NCI-H748 (cell line): ENCODE measurements around the gene ACOXL.

ENCODE experiments used
- DNase-seq: peaks from one replicate; lab custom pipeline; 2025; ENCODE audit not compliant: unreplicated experiment; lab: John Stamatoyannopoulos, UW

Gene ACOXL

DNA sequence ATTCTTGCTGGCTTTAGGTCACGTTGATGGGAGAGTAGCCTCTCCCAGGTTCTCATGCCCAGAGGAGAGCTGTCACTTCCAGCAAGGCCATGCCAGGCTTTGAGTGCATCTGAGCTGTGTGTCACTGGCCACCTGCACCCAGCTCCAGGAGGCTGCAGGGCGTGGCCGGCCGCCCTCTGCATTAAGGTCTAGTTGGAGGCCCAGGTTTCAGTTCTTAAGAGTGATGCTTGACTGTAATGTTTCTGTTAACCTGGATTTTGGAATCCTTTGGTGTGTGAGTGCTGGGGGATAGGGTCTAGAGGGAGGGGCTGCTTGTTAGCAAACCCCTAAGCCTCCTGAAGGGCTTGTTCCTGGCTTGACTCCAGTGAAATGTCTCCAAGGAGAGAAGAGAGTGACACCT is 140.1 kb downstream of the ACOXL start:
- DNase-seq: no peak

DNA sequence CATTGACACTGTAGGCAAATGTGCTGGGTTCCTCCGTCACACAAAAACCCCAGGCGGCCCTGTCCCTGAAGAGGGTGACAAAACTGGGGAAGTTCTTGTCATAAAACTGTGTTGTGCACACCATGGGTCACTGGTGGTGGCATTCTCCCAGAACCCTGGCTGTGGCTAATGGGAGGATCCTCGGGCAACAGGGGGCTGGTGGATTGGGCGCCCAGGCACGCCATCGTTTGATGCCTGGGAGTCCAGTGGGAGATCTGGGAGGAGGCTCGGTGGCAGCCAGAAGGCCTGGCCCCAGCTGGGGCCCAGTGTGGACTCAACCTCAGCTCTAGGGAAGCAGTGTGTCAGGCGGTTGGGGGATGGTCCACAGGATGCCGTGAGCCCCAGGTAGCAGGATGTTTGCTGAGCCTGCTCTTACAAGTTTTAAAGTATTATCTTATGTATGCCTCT is 140.7 kb downstream of the ACOXL start:
- DNase-seq: no peak

DNA sequence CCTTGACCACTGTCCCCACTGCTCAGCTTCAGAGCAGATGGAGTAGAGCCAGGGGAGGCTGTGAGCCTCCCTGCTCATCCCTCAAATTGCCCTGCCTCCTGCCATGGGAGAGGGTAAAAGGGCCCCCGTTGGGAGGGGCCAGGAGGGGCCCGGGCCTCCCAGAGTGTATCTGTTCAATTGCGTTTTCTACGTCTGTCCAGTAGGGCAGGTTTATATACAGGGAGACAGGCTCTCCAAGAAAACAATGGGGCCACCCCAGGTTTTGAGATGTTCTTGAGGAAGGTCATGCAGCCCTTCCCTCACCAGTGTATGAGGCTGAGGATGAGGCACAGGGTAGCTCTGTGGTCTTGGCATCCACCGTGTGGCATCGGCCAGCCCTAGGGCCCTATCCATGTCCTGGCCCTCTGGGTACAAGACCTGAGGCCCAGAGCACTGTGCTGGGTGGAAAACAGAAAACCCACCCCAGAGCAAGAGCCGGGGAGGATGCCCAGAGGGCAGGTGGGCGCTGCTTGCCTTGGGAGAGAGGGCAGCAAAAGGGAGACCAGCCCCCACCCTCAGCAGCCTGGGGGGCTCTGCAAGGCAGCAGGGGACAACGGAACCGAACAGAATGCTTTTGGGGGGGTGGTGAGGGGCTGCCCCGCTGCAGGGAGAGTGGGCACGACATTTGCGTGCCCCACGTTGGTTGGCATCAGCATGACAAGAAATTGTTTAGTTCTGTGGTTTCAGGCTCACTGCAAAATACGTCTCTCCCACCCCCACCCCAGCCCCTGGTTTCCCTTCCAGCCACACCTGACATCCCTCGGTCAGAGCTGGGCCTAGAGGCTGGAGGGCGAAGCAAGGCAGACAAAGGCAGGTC is 141.5 kb downstream of the ACOXL start:
- DNase-seq: no peak

DNA sequence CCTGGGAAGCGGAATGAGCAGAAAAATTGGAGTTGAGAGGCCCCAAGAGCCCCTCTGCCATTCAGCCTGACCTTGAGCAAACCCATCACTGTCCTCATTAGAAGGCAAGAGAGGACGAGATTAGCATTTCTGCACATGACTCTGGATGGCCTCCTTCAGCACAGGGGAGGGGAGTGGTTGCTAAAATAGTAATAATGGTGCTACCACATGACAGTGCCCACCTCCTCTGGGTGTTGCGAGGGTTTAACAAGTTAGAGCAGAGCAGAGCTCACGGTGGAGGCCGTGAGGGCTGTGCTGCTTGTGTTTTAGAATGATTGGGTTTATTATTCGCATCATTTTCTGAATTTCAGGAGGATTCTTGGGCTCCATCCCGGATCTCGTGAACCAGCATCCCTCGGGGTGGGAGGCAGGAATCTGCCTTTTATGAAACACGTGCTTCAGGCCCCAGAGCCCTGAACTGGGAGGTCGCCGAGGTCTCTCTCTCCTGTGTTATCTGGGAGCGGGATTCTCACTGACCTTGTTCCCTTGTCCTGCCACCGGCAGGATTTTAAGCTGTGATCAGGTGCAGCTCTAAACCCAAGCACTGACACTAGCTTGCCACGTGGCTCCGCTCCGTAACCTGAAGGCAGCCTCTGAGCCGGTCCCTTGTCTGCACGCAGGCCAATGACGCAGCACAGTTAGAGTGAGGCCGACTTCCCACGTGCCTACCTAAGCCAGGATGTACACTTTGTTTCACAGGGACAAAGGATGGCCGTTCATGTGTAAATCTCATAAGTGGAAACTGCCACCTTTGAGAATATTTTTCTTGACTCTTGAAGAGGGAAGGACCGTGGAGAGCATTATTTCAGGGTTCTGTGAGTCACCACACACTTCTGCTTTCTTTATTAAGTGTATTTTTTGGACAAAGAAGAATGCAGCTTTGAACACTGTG is 142.3 kb downstream of the ACOXL start:
- no peak for DNase-seq

DNA sequence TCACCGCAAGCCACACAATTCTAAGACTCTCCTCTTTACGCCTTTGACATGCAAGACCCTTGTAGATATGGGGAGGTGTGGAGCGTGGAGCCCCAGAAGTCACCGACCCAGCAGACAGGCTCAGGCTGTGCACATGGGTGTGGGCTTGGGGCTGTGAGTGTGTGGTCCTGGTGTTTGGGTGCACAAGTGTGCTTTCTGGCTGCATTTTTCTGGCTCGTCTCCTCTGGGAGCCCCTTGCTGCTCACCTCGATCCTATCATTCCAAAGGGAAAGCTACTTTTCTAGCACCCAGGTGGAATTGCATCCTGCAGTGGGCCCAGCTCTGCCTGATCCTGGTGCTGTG is 143.0 kb downstream of the ACOXL start:
- DNase-seq: no peak

DNA sequence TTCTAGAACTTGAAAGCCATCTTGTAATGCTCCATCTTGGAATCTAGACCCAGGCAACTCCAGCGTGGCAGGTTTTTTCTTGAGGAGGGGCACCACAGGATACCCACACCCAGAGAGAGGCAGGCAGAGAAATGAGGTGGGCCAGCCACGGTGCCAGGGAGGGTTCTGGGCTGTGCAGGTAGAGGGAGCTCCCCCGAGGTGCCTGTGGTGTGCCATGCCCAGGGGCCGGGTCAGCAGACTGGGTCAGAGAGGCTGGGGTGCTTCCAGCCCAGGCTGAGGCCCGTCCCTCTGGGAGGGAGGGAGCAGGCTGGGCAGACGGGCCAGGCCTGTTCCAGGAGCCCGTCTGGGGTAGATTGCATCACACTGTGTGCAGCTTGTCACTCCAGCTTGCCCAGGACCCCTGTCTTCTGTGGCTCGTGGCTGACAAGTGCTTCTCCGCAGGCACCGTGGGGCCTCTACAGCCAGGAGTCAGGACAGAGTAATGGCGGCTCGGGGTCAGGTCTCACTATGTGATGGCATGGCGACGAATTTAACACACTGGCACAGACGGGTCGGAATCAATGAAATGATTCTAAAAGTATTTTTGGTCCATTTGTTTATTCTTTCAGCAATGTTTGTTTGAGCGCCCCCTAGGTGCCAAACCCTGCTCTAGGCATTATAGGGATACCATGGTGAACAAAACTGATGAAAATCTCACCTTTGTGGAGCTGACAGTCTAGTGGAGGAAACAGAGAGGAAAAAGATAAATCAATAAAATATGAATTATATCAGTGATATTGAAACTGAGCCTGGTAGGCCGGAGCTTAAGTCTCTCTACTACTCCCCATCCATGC is 144.0 kb downstream of the ACOXL start:
- DNase-seq: no peak

DNA sequence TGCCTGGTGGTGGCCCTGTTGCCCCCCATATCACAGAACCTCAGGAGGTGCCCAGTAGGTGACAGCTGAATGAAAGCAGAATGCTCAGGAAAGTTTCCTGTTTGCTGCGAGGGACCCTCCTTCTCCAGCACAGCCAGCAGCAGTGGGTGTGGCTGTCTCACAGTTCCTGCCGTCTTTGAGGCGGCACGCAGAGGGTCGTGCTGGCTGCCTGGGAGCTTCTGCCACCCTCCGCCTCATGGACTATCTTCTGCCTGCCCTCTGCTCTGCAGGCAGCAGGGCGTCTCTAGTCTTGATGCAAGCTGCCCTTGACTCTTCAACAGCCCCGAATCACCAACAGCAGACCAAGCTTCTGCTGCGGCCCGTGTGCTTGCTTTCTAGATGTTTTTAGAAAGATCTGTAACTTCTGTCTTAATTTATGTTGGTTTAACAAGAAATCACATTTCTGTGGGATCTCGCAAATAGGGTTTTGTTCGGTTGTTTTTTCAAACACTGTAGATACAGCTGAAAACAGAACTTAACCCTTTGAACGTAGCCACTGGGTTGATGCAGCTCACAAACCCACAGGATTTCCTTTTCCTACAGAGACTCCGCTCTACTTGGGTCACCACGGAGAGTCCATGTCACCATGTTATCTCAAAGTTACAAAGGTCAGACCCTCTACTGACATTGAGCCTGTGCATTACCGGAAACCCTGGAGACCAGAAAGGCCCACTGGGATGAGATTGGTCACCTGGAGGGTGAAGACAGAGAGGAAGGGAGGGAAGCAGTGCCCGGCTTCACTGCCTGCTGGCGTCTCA is 144.9 kb downstream of the ACOXL start:
- DNase-seq: no peak

DNA sequence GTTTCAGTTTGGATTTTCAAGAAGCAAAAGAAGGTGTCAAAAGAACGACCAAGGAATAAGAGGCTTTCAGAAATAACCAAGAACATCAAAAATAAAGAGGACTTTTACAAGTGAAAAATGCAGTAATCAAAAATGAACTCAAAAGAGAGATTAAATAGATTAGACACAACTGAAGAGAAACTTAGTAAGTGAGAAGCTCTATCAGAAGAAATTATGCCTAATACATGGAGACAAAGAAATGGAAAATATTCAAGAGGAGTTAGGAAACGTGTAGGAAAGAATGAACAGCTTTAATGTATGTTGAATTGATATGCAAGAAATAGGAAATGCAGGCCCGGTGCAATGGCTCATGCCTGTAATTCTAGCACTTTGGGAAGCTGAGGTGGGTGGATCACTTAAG is 145.8 kb downstream of the ACOXL start:
- no peak for DNase-seq

DNA sequence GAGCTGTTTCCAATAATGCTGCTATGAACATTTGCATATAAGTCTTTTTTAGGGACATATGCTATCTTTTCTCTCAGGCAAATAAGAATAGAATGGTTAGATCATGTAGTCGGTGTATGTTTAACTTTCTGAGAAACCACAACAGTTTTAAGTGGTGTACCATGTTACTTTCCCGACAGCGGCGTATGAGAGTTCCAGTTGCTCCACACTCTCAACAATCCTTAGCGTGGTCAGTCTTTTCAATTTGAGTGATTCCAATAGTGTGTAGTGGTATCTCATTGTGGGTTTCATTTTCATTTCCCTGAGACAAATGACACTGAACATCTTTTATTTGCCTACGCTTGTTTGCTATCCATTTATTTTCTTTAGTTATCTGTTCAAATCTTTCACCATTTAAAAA is 149.5 kb downstream of the ACOXL start:
- DNase-seq: no peak

DNA sequence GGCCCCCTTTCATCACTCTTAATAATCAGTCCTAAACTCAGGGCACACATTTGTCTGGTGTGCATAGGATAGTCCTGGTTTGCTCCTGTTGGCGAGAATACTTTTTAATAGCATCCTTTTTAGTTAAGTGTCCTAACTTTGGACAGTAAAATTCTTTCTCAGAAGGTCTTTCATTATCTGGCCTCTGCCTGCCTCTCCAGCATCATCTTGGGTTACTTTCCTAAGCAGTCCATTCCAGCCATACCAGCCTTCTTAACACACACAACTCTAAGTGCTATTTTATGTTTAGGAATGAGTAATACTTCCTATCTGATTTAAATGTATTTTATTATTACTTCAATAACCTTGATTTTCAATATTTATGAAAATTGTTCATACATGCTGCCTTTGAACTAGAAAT is 151.0 kb downstream of the ACOXL start:
- DNase-seq: no peak

DNA sequence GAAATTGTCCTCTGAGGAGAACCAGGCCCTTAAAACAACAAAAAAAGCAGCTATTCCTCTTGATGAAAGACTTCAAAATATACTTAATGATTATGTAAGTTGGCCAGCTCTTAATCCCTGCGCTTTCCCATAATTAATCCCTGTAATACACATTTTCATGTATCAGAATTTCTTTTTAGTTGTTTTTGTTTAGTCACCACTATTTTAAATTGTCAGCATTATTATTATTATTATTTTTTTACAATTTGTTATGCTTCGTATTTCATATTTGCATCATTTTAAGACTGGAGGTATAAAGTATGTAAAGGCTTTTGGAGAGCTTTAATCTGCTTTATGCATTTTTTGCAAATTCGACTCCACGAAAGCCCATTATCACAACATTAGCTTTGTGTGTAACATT is 152.9 kb downstream of the ACOXL start:
- DNase-seq: no peak

DNA sequence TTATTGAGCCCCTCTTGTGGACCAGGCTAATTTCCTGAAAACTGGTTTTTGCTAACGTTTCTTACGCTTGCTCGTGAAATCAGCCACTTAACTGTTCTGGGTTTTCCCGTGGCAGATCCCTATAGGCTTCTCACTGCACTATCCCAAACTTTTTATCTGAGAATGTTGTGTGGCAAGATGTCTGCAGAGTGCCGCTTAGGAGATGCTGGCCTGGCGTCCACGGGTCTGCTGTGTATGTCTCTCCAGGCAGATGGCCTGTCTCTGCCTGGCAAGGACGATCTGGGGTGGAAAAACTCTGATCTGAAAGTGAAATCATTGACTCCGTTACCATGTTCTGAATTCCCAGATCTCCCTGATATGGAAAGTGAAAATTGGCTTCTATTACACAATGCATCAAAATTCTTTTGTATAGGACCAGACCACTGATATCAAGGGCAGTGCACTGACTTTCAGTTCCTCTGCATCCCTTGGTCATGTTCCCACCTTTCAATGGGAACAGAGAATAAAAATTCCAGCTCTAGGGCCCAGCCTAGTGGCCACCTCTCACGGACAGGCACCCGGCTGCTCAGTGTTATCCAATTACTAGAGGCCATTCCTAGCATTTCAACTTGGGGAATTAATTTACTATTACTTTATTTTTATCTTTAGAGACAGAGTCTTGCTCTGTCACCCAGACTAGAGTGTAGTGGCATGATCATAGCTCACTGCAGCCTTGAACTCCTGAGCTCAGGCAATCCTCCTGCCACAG is 154.6 kb downstream of the ACOXL start:
- DNase-seq: no peak

DNA sequence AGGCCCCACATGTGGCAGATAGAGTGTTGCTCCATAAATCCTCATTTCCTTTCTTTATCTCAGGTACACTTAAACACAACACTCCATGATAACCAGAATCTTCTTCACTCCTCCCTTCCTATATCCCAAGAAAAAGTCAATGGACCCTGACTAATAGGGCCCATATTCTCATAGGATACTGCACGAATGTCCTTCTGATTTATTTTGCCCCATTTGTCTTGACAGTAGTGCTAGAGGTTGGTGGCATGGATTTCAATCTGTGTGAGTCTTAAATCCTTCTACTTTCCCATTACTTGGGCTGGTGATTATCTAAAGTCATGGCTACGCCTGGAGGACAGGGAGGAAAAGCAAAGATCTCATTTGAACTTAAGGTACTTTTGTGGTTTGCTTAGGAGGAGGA is 156.0 kb downstream of the ACOXL start:
- DNase-seq: no peak

DNA sequence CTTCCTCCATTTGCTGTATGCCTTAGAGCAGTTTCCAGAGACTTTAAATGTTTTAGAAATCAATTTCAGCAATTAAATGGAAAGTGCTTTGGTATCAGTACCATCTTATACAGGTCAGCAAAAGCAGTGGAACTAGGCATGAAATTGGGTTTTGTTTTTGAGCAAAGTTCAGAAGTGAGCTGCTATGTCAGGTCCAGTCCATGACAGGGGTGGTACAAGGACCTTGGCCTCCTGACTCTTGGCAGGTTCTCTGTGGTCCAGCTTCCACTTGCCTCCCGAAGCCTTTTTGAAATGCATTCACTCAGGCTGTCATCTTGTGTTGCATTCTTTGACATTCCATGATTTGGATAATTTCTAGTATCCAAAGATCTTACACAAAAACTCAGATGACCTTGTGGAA is 159.3 kb downstream of the ACOXL start:
- no peak for DNase-seq

DNA sequence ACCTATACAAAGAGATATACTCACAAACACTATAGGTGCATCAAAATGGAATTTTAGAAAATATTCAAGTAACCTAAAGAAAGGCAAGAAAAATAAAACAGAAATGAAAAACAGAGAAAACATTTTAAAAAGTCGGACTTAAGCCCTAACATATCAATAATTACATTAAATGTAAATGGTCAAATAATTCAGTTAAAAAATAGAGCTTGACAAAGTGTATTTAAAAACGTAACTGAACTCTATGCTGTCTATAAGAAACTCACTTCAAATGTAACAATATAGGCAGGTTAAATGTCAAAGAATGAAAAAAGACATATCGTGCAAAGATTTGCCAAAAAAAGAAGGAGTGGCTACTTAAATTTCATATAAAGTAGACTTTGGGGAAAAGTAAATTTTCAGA is 163.9 kb downstream of the ACOXL start:
- DNase-seq: no peak

DNA sequence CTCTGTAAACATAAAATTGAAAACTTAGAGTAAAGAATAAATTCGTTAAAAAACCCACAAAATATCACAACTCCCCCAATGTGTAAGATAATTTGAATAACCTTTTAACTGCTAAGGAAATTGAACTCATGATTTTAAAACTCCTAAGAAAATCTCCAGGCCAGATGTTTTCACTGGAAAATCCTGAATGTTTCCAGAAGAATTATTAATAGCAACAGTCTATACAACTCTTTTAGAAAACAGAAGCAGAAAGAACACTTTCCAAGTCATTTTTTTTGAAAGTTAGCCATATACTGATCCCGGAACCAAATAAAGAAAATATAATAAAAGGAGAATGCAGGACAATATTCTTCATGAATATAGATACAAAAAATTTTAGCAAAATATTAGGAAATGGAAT is 165.6 kb downstream of the ACOXL start:
- DNase-seq: no peak

DNA sequence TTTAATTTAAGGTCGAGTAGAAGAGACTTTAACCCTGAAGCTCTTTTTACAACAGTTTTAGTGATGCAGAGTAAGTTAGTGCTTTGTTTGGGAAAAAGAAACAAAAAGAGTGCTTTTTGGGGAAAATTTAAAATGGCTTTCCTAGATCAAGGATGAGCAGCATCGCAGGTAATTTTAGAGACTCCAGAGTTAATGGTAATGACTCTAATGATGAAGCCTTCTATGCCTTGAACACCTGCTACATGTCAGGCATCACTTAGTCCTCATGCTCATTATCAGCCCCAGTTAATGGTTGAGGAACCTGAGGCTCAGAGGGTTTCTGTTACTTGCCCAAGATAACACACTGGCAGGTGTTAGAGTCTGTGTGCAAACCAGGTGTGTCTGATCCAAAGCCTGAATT is 167.8 kb downstream of the ACOXL start:
- DNase-seq: peak; percentile 63

DNA sequence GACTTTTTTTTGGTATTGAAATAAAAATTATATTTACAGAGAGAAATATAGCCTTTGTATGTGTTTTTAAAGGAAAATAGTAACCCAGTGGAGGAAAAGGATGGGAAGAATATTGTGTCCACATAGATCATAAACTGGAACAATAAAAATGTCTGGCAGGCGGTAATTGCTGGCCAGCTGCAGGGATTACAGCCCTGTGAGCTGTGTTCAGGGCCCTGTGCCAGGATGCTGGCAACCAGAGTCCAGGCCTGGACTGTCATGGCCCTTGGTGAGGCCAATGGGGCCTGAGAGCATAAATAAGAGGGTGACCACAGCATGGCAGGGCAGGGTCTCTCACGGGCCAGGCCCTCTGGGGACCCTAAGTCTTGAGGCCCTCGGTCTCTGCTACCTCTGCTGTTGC is 171.2 kb downstream of the ACOXL start:
- peak; percentile 8 for DNase-seq

DNA sequence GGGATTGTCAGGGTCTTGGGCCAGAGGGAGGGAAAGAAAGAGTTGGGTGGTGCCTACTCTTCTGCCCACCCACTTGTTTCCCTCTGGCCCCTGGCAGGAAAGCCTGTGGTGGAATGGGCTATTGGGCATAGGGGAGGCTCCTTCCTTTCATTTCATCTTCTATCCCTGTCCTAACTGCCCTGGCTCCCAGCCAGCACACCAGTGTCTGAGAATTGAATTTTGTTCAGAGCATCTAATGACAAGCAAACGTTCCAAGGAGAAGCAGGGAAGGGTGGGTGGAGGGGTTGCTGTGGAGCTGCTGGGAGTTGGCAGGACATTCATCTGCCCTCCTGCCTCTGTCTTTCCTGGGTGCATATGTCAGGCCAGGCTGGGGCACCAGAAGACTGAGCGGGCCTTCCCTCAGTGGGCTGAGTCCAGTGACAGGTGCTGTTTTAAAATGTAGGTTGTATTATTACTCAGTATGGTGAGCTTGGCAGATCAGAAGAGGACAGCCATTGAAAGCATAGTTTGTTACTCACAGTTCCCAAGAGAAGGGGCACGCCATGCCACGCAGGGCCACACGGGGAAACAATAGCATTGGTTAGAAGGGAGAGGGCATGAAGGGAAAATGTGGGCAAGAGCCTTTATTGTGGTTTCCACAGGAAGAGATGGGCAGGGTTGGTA is 171.9 kb downstream of the ACOXL start:
- DNase-seq: no peak
